ENCODE data around the gene COL6A1. TPM values are rescaled to one million over a fixed set of nuclear protein-coding genes. Genes with fewer than 3 reads are reported as not detected.
A peak's percentile ranks its signal among the peaks of the same experiment; 100 is the strongest.

COL6A1 gene
- total RNA-seq, 1 donor from 2014 or later, result 148 TPM

GRCh38 chr21:45999581-46000181 lies 18.1 kb downstream of the COL6A1 start:
- intact Hi-C loops (cut with DNase I), result no loop called here
- H3K36me3 ChIP-seq, result peaks cover 41% of the 10 kb centered on the region

GRCh38 chr21:46000182-46000730 lies 18.7 kb downstream of the COL6A1 start:
- H3K4me1 ChIP-seq, result no peaks in the 10 kb centered on the region
- no peak for TF ChIP-seq CTCF (IDR thresholded peaks at IDR 0.05)
- peaks cover 36% of the 10 kb centered on the region for H3K36me3 ChIP-seq
- ATAC-seq (no peak), DNase-seq (peak; percentile 39)
- H3K4me3 ChIP-seq, result no peak overlapping the region
- intact Hi-C loops (cut with DNase I), result no loop called here
- no peak overlapping the region for H3K27ac ChIP-seq
- no peaks in the 10 kb centered on the region for H3K9me3 ChIP-seq
- H3K27me3 ChIP-seq (ENCODE audit: low read depth), result no peaks in the 10 kb centered on the region

More at GRCh38 chr21:45999581-46000181, 18.1 kb downstream of the COL6A1 start:
- Histone ChIP-seq H3K4me1 (no peaks in the 10 kb centered on the region), H3K27ac (no peak overlapping the region), H3K9me3 (no peaks in the 10 kb centered on the region), H3K27me3 (ENCODE audit: low read depth) (no peaks in the 10 kb centered on the region), H3K4me3 (no peak overlapping the region)
- ATAC-seq, result no peak
- no peak for DNase-seq
- no peak for TF ChIP-seq CTCF (IDR thresholded peaks at IDR 0.05)

GRCh38 chr21:46000731-46001641 lies 19.4 kb downstream of the COL6A1 start:
- no peak for TF ChIP-seq CTCF (IDR thresholded peaks at IDR 0.05)
- Histone ChIP-seq H3K4me3 (no peak overlapping the region), H3K9me3 (no peaks in the 10 kb centered on the region), H3K4me1 (no peaks in the 10 kb centered on the region), H3K27ac (no peak overlapping the region), H3K36me3 (peaks cover 36% of the 10 kb centered on the region), H3K27me3 (ENCODE audit: low read depth) (no peaks in the 10 kb centered on the region)
- DNase-seq, result peak; percentile 43
- intact Hi-C loops (cut with DNase I), result no loop called here
- ATAC-seq, result no peak

GRCh38 chr21:46001821-46002681 lies 20.5 kb downstream of the COL6A1 start:
- H3K4me3 ChIP-seq, result no peak overlapping the region
- ATAC-seq (no peak), DNase-seq (peak; percentile 45)
- no peak for TF ChIP-seq CTCF (IDR thresholded peaks at IDR 0.05)
- H3K4me1 ChIP-seq, result no peaks in the 10 kb centered on the region
- H3K36me3 ChIP-seq, result peaks cover 36% of the 10 kb centered on the region
- intact Hi-C loops (cut with DNase I), result no loop called here
- no peak overlapping the region for H3K27ac ChIP-seq
- no peaks in the 10 kb centered on the region for H3K9me3 ChIP-seq
- no peaks in the 10 kb centered on the region for H3K27me3 ChIP-seq (ENCODE audit: low read depth)

Data from lower lobe of right lung (tissue), 2 donors.